GM19467 (cell line): Measurements from ENCODE around the gene DMPK.
"Not testable (repeated sequence)": the region's sequence is repeated elsewhere in the genome, so short reads cannot be mapped to it uniquely, and the experiment has no call there.

Source experiments
- ATAC-seq: cut with Tn5 transposase; IDR thresholded peaks from one replicate; pipeline ENCODE4 v1.9.1; 2021; ENCODE audit warnings: mild to moderate bottlenecking, moderate library complexity; ENCODE audit not compliant: unreplicated experiment

The DMPK gene

DNA sequence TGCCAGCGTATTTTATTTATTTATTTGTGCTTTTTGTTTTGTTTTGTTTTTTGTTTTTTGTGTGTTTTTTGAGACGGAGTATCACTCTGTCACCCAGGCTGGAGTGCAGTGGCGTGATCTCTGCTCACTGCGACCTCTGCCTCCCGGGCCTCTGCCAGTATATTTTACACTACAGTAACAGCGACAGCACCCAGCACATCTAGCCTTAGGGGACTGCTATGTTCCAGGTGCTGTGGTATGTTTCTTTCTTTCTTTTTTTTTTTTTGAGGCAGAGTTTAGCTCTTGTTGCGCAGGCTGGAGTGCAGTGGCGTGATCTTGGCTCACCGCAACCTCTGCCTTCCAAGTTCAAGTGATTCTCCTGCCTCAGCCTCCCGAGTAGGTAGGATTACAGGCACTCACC lies 30.8 kb downstream of the DMPK start:
- not testable (repeated sequence) for ATAC-seq

DNA sequence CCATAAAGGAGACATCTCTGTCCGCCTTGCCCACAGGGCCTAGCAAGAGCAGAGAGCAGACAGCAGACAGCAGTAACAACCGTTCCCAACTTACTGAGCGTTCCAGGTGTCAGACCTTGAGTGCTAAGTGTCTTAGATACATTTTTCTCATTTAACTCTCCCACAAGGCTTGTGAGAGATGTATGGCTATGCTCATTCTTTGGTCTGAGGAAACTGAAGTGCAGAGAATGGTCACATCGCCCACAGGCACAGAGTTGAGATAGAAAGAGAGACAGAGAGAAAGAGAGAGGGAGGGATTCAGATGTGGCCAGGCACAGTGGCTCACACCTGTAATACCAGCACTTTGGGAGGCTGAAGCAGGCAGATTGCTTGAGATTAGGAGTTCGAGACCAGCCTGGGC lies 34.8 kb downstream of the DMPK start:
- no peak for ATAC-seq

DNA sequence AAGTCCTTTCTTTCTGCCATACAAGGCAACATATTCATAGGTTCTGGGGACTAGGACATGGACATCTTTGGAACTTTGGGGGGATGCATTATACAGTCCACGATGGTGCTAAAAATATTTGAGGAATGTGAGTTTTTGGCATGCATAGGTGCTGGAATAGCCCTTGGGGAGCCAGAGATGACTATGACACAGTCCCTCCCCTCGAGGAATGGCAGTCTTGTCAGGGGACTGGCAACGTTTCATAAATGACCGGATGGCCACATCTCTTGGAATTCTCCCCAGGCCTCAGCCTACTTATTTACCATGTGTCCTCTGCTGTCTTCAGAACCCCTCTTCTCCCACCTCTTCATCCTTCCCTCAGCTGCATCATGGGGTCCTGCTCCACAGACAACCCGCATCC lies 35.4 kb downstream of the DMPK start:
- no peak for ATAC-seq

DNA sequence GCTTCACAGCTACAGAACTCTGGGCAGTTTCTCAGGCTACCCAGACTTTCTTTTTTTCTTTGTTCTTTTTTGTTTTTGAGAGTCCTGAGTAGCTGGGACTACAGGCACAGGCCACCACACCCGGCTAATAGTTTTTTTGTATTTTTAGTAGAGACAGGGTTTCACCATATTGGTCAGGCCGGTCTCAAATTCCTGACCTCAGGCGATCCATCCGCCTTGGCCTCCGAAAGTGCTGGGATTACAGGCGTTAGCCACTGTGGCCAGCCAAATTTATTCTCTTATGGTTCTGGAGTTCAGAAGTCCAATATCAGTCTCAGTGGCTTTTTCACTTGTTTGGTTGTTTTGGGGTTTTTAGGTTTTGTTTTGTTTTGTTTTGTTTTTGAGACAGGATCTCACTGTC lies 36.7 kb downstream of the DMPK start:
- ATAC-seq: no peak

DNA sequence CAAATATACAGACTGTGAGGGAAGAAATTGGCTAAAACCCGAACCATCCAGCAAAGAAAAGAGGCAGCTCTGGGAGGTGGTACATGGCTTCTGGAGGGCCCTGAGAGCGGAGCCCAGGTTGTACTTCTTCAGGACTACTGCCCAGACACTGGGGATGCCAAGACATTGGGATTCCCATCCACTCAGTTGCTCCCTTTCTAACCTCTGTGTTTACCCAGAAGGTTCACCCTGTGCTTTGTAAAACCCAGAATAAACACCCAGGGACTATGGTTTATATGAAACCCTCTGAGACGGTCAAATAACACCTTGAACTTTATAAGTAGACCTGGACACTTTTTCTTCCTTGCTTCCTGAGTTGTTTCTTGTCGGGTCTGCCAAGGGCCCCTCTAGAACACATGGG lies 39.3 kb downstream of the DMPK start:
- ATAC-seq: no peak

DNA sequence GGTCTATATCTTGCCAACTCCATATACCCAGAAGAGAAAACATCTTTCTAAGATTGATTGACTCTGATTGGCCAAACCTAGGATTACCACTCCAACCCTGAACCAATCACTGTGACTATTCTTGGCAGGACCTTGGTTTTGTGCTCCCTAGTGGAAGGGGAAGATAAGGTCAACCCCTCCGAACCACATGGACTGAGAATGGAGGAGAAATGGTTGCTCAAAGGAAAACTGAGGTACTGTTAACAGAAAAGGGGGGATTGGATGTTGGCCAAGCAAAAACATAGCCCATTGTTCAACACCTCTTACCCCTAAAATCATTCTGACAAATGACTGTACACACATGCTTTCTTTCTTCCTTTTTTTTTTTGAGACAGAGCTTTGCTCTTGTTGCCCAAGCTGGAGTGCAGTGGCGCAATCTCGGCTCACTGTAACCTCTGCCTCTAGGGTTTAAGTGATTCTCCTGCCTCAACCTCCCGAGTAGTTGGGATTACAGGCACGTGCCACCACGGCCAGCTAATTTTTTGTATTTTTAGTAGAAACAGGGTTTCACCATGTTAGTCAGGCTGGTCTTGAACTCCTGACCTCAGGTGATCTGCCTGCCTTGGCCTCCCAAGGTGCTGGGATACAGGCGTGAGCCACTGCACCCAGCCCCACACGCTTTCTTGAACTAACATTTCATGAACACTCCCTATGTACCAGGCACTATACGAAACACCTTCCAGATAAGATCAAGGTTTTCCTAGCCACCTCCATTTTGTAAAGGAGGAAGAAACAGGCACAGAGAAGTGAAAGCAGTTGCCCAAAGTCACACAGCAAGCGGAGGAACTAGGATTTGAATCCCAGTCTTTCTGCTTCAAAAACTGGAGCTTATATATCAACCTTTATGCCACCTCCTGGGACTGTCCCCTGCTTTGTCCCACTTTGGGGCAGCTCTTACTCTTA lies 42.5 kb downstream of the DMPK start:
- ATAC-seq: no peak

DNA sequence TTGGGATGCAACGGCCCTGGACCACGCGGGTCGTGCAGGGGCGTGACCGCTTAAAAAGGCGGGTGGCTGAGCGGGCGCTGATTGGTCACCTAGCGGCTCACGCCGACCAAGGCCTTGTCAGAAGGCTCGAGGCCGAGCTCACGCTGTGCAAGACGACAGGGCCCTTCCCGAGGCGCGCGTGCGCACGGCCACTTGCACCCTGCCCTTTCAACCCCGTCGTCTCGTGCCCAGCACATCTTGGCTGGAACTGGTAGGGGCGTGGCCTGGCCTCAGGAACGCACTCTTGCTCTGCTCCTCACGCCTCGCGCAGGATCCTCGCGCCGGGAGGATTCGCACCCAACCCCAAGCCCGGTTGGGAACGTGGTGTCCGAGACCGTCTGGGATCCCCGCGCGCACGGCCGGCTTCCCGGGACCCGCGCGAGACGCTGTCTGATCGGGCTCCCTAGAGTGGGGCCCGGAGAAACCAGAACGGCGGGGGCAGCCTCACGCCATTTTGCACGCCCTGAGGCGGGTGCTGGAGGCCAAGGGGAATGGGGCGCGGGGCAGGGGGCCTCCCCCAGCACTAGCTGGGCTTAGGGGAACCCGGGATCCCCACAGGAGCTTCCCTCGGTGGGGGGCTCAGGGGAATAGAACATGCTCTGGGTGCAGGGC lies 49.0 kb downstream of the DMPK start, which contains the start of gene MEIOSIN:
TSS of gene MEIOSIN (plus strand) at position 280 of the 651 bp plus-strand sequence. CDS start 1,938 bp downstream, outside the sequence.
- no peak for ATAC-seq

DNA sequence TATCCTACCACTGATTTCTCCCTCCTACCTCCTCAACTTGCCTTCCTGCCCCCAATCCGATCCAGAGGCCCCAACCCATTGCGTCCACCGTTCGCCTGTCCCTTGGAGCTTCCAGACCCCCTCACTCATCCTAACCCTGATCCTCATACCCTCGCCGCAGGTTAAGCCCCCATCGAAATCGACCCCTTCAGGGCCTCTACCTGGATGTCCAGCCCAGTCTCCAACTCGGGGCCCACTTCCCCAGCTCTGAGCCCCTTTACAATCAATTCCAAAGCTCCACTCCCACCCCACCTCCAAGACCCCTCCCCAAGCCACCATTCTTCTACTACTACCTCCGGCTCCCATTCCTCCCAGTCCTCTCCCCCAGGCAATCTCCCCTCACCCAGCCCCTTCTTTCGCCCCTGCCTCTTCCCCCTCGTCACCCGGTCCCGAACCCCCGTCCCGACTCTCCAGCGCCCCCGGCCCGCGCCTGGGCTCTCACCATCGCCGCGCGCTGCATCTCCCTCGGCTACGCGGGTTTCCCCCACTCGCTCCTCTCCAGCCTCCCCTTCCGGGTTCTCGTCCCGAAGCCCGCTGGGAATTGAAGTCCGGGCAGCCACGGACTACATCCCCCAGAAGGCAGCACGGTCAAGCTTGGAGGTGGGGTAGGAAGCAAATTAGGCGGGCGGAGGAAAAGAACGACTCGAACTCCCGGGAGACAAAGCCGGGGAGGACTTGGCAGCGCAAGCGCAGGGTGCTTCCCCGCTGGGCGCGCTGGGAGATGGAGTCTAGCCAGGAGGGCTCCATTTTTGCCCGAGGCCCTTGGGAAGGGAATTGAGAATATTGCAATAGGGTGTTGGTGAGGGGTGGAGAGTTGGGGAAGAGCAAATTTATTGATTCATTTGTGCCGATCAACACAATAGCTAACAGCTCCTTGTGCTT lies 51.7 kb downstream of the DMPK start, which contains the start of gene FBXO46:
TSS of gene FBXO46 (minus strand) at position 529 of the 921 bp plus-strand sequence. CDS start 17,401 bp downstream, outside the sequence.
- ATAC-seq: peak; percentile 91

DNA sequence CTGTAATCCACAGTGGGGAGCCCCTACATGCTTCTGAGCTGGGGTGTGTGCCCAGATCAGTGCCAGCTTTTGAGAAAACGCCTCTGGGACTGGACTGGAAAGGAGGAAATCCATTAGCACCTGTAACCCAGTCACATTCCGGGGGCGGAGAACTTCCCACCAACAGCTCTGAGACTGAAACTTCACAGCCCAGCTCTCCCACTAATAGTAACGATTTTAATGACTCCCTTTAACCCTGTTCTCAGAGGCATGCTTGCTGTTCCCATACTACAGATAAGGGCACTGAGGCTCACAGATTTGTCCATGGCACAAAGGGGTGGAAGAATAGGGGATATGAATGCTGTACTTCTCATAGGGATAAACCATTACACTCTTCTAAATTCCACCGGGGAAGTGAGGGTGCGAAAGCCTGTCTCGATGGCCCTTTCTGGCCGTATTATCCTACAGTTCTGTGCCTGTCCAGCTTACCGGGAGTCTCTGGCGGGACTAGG lies 52.4 kb downstream of the DMPK start:
- ATAC-seq: no peak

DNA sequence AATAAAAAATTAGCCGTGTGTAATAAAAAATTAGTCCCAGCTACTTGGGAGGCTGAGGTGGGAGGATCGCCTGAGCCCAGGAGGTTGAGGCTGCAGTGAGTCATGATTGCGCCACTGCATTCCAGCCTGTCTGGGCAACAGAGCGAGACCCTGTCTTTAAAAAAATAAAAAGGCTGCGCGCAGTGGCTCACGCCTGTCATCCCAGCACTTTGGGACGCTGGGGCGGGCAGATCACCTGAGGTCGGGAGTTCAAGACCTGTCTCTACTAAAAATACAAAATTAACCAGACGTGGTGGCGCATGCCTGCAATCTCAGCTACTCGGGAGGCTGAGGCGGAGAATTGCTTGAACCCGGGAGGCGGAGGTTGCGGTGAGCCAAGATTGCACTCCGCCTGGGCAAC lies 53.6 kb downstream of the DMPK start:
- ATAC-seq: not testable (repeated sequence)

DNA sequence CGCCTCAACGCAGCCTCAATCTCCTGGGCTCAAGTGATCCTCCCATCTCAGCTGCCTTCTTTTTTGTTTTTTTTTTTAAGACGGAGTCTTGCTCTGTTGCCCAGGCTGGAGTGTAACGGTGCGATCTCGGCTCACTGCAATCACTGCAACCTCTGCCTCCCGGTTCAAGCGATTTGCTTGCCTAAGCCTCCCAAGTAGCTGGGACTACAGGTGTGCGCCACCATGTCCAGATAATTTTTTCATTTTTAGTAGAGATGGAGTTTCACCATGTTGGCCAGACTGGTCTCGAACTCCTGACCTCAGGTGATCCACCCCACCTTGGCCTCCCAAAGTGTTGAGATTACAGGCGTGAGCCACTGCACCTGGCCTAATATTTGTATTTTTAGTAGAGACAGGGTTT lies 62.2 kb downstream of the DMPK start:
- ATAC-seq: not testable (repeated sequence)
